Smooth muscle cell (in vitro differentiated cells): ENCODE results near the gene NFAM1. TPM values are rescaled to one million over a fixed set of nuclear protein-coding genes. Genes with fewer than 3 reads are reported as not detected.
A peak's percentile ranks its signal among the peaks of the same experiment; 100 is the strongest.

Experiments
- DNase-seq: peaks from one replicate; lab custom pipeline; 2025; ENCODE audit not compliant: unreplicated experiment; lab: John Stamatoyannopoulos, UW
- H2AFZ ChIP-seq: fragments of 200-600 bp; sonication (generic); 2 replicates; pipeline ENCODE4 v1.6.0; 2016; ENCODE audit warnings: antibody characterized with exemption, low read depth, mild to moderate bottlenecking
- H3F3A ChIP-seq: fragments of 200-600 bp; sonication (generic); 2 replicates; pipeline ENCODE4 v1.6.0; 2017; ENCODE audit warnings: antibody characterized with exemption, low read depth
- H3K27ac ChIP-seq: fragments of 200-600 bp; sonication (generic); 2 replicates; pipeline ENCODE4 v1.5.1; 2016; ENCODE audit warnings: low read depth, mild to moderate bottlenecking
- H3K27me3 ChIP-seq: fragments of 200-600 bp; sonication (generic); 2 replicates; pipeline ENCODE4 v1.6.1; 2016; ENCODE audit warnings: low read depth, mild to moderate bottlenecking
- H3K36me3 ChIP-seq: fragments of 200-600 bp; sonication (generic); 2 replicates; pipeline ENCODE4 v1.5.1; 2016; ENCODE audit warnings: low read depth
- H3K4me1 ChIP-seq: fragments of 200-600 bp; sonication (generic); 2 replicates; pipeline ENCODE4 v1.5.1; 2016; ENCODE audit warnings: low read depth
- H3K4me2 ChIP-seq: fragments of 200-600 bp; sonication (generic); 2 replicates; pipeline ENCODE4 v1.6.0; 2016; ENCODE audit warnings: mild to moderate bottlenecking
- H3K4me3 ChIP-seq: fragments of 200-600 bp; sonication (generic); 2 replicates; pipeline ENCODE4 v1.5.1; 2016; ENCODE audit warnings: mild to moderate bottlenecking
- H3K79me2 ChIP-seq: fragments of 200-600 bp; sonication (generic); 2 replicates; pipeline ENCODE4 v1.6.0; 2016; ENCODE audit warnings: low read depth, mild to moderate bottlenecking
- H3K9ac ChIP-seq: fragments of 200-600 bp; sonication (generic); 2 replicates; pipeline ENCODE4 v1.6.0; 2016; ENCODE audit warnings: low read depth
- H3K9me3 ChIP-seq: fragments of 200-600 bp; sonication (generic); replicated peaks from 2 replicates; pipeline ENCODE4 v1.5.1; 2016; ENCODE audit warnings: low read depth
- H4K20me1 ChIP-seq: fragments of 200-600 bp; sonication (generic); 2 replicates; pipeline ENCODE4 v1.6.0; 2016; ENCODE audit warnings: low read depth
- WGBS: methylation state at CpG from one replicate; pipeline ENCODE4 v1.1.7; 2016; ENCODE audit warnings: low lambda C conversion rate; 5-methylcytosine and 5-hydroxymethylcytosine counted together
- polyA plus RNA-seq: library from polyadenylated mRNA; unstranded; fragments of >200 nt; fragmentation: Nextera tagmentation; extraction: Ambion mirVana; gene quantifications from 2 replicates; pipeline ENCODE4 v1.2.1, GENCODE V29; 2016
- total RNA-seq: library from RNA; depleted of rRNA; stranded (reverse); fragments of >200 nt; gene quantifications from 2 replicates; pipeline ENCODE4 v1.2.3, GENCODE V29; 2014
- TF ChIP-seq, protein P1 (sequence below): fragments of 200-600 bp; sonication (generic); IDR thresholded peaks from 2 replicates; pipeline ENCODE4 v1.5.1; 2017; ENCODE audit warnings: borderline replicate concordance, mild to moderate bottlenecking, antibody characterized with exemption; ENCODE audit not compliant: insufficient read depth, poor library complexity, severe bottlenecking

Gene NFAM1
- total and polyA plus RNA-seq, 2 experiments from 2014 or later = not detected

DNA sequence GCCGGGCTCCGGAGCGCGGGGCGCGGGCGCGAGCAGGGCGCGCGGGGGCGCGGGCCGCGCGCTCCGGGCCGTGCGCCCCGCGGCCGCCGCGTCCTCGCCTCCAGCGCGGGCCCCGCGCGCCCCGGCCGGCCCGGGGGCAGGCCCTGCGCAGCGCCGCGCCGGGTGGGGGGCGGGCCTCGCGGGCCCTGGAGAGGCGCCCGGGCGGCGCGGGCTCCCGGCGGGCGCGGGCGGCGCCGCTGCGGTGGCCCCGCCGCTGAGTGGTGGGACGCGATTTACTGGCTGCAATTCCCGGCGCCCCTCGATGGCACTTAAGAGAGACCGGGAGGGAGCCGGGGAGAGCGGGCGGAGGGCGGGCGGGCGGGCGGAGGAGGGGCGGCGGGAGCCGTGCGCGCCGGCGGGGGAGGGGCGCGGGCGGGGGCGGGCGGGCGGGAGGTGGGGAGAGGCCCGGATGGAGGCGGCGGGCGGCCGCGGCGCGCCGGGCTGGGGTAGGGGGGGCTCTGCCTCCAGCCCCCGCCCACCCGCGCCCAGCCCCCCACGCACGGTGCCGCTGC is 88.6 kb downstream of the NFAM1 start:
- H3K4me2 ChIP-seq = peak overlapping the region; percentile 82
- TF ChIP-seq, protein P1, sequence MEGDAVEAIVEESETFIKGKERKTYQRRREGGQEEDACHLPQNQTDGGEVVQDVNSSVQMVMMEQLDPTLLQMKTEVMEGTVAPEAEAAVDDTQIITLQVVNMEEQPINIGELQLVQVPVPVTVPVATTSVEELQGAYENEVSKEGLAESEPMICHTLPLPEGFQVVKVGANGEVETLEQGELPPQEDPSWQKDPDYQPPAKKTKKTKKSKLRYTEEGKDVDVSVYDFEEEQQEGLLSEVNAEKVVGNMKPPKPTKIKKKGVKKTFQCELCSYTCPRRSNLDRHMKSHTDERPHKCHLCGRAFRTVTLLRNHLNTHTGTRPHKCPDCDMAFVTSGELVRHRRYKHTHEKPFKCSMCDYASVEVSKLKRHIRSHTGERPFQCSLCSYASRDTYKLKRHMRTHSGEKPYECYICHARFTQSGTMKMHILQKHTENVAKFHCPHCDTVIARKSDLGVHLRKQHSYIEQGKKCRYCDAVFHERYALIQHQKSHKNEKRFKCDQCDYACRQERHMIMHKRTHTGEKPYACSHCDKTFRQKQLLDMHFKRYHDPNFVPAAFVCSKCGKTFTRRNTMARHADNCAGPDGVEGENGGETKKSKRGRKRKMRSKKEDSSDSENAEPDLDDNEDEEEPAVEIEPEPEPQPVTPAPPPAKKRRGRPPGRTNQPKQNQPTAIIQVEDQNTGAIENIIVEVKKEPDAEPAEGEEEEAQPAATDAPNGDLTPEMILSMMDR = no peak
- no peak overlapping the region for H2AFZ ChIP-seq
- no peaks in the 10 kb centered on the region for H3K27me3 ChIP-seq
- peaks cover 14% of the 10 kb centered on the region for H3K4me1 ChIP-seq
- no peaks in the 10 kb centered on the region for H3K36me3 ChIP-seq
- no peaks in the 10 kb centered on the region for H3K79me2 ChIP-seq
- no peak for DNase-seq
- H3F3A ChIP-seq = peaks cover 12% of the 10 kb centered on the region
- H3K27ac ChIP-seq = no peak overlapping the region
- 0% methylated on average over 34 of the region's 97 CpGs for WGBS
- no peak overlapping the region for H3K9ac ChIP-seq
- H3K4me3 ChIP-seq = peak overlapping the region; percentile 40
- no peaks in the 10 kb centered on the region for H3K9me3 ChIP-seq
- no peaks in the 10 kb centered on the region for H4K20me1 ChIP-seq

GRCh38 chr22:42343121-42343454 is 89.1 kb downstream of the NFAM1 start:
- no peak for DNase-seq
- Histone ChIP-seq H3K4me2 (peak overlapping the region; percentile 77), H3K36me3 (no peaks in the 10 kb centered on the region), H3K4me3 (peak overlapping the region; percentile 40), H2AFZ (no peak overlapping the region), H3K79me2 (no peaks in the 10 kb centered on the region), H3K9me3 (no peaks in the 10 kb centered on the region), H3K4me1 (peaks cover 14% of the 10 kb centered on the region), H3F3A (peaks cover 12% of the 10 kb centered on the region), H3K9ac (no peak overlapping the region), H4K20me1 (no peaks in the 10 kb centered on the region), H3K27me3 (no peaks in the 10 kb centered on the region), H3K27ac (no peak overlapping the region)
- TF ChIP-seq, protein P1 = no peak
- 28% methylated on average over 17 of the region's 22 CpGs for WGBS

DNA sequence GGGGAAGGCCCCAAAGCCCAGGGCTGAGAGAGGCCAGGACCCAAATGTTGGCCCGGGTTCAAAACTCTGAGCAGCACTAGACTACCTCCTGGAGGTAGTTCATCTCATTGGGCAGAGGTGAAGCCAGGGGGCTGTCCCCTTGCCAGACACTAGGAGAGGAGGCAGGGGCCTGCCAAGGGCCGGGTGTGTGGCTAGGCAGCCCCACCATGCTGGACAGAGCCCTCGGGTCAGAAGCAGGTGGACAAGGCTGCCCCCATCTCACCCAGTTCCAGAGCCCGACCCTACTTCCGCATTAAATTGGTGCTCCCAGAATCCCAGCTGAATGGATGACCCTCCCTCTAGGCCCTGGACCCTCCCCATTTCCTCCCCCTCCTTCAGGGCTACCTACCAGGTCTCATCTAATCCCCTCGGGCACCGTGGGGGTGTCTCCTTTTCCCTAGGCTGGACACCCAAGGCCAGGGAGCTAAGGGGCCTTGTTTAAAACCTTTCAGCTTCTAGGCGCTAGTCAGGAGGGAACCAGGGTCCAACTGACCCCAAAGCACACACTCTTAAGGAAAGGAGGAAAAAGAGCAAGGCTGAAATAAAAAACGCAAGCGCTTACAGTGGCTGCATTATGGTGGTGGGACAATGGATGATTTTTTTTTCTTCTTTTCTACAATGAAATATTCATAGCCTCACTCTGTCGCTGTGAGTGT is 89.6 kb downstream of the NFAM1 start:
- TF ChIP-seq, protein P1 = no peak
- H3K27ac ChIP-seq = no peak overlapping the region
- no peak overlapping the region for H2AFZ ChIP-seq
- no peak for DNase-seq
- WGBS = 75% methylated on average over 11 of the region's 11 CpGs
- no peaks in the 10 kb centered on the region for H3K36me3 ChIP-seq
- peak overlapping the region; percentile 77 for H3K4me2 ChIP-seq
- H3K79me2 ChIP-seq = no peaks in the 10 kb centered on the region
- no peaks in the 10 kb centered on the region for H4K20me1 ChIP-seq
- H3K27me3 ChIP-seq = no peaks in the 10 kb centered on the region
- peaks cover 13% of the 10 kb centered on the region for H3K4me1 ChIP-seq
- no peak overlapping the region for H3K9ac ChIP-seq
- no peaks in the 10 kb centered on the region for H3K9me3 ChIP-seq
- peaks cover 12% of the 10 kb centered on the region for H3F3A ChIP-seq
- H3K4me3 ChIP-seq = peak overlapping the region; percentile 40

DNA sequence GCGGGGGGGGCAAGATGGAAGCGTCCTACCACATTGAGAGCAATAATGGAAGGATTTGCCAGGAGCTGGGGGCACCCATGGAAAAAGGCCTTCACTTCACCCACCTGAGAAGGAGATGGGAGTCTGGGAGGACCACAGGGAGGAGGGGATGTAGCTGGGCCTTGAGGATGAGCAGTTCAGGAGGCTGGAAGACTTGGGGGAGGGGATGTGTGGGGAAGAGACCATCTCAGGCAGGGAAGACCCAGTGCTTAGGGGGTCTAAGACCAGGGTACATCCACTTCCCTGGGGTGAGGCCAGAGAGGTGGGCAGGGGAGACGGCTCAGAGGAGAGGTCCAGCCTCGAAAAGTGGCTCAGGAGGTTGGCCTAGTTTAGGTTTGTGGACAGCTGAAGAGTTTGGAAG is 90.4 kb downstream of the NFAM1 start:
- H3K27me3 ChIP-seq = no peaks in the 10 kb centered on the region
- H3K27ac ChIP-seq = no peak overlapping the region
- no peaks in the 10 kb centered on the region for H3K9me3 ChIP-seq
- H3K4me1 ChIP-seq = peaks cover 6% of the 10 kb centered on the region
- H2AFZ ChIP-seq = no peak overlapping the region
- peaks cover 12% of the 10 kb centered on the region for H3F3A ChIP-seq
- 93% methylated on average over 3 of the region's 4 CpGs for WGBS
- H3K79me2 ChIP-seq = no peaks in the 10 kb centered on the region
- H4K20me1 ChIP-seq = no peaks in the 10 kb centered on the region
- no peak for DNase-seq
- no peak overlapping the region for H3K9ac ChIP-seq
- H3K4me2 ChIP-seq = no peak overlapping the region
- H3K4me3 ChIP-seq = no peak overlapping the region
- H3K36me3 ChIP-seq = no peaks in the 10 kb centered on the region
- TF ChIP-seq, protein P1 = no peak
